ENCODE measurements around the gene NFATC2.
"Not testable (repeated sequence)": the region's sequence is repeated elsewhere in the genome, so short reads cannot be mapped to it uniquely, and the experiment has no call there.

Gene NFATC2

DNA sequence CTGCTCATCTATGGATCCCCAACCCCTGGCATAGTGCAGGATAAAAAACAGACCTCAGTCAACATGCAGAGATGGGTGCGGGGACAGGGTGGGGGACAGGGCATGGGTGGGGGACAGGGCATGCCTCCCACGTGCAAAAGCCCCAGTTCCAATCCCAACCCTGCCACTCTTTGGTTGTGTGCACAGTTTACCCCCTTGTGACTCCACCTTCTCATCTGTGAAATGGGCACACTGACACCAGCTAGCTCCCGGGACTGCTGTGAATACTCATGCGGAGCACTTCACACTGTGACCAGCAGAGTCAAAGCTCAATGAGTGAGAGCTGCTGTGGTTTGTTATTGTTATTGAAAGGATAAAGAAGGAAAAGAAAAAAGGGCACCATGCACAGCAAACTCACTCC, 69.3 kb downstream of the NFATC2 start:
- DNase-seq (ENCODE audit: low read depth in 2 of 2) = no peak

DNA sequence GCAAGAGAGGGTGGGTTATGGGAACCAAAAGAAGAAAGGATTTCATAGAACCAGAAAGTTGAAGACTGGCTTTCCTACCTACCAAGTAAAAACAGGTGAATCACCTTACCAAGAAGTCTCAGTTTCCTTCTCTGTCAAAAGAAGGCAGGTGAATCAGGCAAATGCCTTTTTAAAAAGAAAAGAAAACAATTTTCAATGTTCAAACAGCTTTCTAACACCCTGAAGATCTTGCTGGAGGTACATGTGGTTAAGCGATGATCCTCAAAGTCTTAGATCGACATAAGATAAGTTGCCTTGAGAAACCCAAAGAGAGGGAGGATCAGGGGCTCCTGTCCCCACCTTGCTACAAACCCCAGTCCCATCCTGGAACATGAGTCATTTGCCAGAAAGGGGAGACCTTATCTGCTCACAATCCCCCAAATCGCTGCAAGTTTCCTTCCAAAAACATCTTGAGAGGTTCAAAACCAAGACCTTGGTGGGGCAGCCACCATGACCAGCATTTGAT, 71.6 kb downstream of the NFATC2 start:
- no peak for DNase-seq (ENCODE audit: low read depth in 2 of 2)

DNA sequence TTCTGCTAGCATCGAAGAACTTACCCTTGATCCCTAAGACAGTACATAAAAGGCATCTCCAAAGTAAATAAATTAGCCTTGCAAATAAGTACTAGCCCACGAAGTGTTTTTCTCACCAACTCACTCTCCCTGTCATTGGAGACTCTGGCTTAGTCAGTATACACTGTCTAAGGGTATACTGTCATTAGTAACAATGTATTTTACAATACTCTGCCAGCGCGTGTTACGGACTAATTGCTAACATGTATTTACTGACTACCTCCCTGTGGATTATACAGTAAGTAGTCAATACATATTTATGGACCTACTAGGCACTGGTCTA, 72.1 kb downstream of the NFATC2 start:
- DNase-seq (ENCODE audit: low read depth in 2 of 2) = no peak

DNA sequence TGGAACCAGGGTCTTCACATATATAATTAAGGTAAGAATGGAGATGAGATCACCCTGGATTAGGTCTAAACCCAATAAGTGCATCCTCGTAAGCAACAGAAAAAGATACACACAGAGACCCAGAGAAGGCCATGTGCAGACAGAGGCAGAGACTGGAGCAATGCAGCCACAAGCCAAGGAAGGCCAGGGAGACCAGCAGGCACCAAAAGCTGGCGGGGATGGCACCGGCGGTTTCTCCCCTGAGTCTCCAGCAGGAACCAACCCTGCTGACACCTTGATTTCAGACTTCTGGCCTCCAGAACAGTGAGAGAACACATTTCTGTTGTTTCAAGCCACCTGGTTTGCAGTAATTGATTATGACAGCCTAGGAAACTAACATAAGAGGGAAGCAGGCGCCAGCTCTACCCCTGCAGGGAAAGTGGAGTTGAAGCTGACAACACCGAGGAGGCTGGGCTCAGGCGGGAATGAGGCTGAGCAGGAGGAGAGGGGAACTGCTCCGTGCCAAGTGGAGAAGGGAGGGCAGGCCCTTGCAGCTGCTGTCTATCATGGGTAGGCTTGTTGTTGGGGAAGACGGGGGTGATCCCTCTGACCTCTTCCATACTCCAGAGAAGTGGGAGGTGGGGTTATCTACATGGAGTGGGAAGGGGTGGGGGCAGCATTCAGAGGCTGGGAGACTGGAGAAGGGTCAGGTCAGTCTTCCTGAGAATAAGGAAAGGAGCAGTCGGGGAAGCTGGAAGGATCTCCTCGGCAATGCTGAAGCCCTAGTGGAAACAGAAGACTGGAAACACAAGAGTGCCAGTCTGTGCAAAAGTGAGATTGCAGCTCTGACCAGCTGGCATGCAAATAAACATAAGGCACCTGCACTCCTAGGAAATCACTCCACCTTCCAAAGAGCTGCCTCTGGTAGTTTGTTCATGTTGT, 72.7 kb downstream of the NFATC2 start:
- DNase-seq (ENCODE audit: low read depth in 2 of 2) = no peak

DNA sequence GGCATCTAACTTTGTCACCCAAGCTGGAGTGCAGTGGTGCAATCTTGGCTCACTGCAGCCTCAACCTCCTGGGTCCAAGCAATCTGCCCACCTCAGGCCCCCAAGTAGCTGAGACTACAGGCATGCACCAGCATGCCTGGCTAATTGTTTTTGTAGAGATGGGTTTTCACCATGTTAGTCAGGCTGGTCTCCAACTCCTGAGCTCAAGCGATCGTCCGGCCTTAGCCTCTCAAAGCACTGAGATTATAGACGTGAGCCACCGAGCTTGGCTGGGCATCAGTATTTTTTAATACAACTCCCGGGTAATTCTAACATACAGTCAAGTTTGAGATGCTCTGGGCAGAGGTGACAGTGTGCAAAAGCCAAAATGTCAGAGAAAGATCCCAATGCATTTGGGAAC, 73.5 kb downstream of the NFATC2 start:
- no peak for DNase-seq (ENCODE audit: low read depth in 2 of 2)

DNA sequence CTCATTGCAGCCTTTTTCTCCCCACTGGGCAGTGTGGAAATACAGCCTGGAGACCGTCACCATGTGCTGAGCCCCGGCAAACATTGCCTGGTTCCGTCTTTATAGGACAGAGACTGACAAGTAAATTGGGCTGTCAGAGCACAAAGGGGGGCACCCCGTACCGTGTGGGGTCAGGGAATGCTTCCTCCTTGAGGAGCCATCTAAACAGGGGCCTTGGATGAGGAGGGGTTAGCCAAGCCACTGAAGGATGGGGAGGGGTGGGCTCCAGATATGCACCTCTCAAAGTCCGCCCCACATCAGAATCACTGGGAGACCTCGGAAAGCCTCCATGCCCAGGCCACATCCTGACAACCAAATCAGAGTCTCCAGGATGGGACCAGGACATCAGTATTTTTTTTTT, 73.9 kb downstream of the NFATC2 start:
- no peak for DNase-seq (ENCODE audit: low read depth in 2 of 2)

DNA sequence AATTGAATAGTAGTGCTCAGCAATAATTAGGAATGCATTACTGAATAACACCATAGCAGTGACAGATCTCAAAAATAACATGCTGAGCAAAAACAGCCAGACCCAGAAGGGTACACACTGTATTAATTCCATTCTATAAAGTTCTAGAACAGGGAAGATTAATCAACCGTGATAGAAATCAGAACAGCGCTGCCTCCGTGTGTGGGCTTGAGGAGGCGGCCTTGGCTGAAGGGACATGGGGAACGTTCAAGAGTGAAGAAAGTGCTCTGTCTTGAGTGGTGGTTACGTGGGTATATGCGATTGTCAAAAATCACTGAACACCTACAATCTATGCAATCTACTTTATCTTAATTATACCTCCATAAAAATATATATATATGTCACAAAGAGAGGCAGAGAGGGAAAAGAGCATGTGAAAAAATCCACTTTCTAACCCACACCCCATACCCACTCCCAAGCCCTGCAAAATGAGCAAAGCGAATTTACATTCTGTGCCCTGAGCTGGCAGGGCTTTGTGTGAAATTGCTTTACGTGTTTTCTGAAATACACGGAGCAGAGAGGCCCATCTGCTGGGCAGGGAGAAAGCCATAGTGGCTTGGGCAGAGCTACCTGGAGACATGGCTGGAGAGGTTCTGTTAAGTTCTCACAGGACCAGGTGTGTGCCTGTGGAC, 74.4 kb downstream of the NFATC2 start:
- DNase-seq (ENCODE audit: low read depth in 2 of 2) = no peak

DNA sequence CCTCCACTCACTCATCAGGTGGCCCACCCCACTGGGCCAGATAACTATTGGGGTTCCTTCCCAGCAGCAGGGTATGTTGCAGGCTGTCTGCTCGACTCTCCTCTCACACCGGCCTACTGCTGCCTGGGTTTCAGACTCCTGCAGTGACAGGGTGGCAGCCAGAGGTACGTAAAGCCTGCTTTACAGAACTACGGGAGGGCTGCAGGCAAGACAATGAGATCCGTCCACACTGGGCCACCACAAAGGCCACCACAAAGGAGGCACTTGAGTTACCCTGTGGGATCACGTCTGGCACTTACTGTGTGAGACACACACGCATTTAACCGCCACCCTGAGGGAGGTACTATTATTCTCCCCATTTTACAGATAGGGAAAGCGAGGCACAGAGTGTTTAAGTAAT, 78.5 kb downstream of the NFATC2 start:
- DNase-seq (ENCODE audit: low read depth in 2 of 2) = no peak

DNA sequence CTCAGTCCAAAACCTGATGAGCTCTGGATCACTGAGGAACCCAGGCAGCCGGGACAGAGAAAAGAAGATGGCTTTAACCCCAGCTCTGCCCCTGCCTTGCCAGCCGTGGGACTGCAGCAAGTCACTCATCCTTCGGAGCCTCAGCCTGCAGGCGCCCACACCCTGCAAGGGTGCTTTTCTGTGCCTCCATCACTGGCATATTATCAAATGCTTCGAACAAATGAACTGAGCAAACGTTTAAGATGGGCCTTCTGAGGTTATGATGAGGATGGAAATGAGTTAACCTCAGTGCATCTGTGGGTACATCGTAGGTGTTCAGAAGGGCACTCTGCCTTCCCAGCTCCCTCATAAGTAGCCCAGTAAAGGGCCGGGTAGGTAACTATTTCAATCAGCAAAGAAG, 79.0 kb downstream of the NFATC2 start:
- no peak for DNase-seq (ENCODE audit: low read depth in 2 of 2)

DNA sequence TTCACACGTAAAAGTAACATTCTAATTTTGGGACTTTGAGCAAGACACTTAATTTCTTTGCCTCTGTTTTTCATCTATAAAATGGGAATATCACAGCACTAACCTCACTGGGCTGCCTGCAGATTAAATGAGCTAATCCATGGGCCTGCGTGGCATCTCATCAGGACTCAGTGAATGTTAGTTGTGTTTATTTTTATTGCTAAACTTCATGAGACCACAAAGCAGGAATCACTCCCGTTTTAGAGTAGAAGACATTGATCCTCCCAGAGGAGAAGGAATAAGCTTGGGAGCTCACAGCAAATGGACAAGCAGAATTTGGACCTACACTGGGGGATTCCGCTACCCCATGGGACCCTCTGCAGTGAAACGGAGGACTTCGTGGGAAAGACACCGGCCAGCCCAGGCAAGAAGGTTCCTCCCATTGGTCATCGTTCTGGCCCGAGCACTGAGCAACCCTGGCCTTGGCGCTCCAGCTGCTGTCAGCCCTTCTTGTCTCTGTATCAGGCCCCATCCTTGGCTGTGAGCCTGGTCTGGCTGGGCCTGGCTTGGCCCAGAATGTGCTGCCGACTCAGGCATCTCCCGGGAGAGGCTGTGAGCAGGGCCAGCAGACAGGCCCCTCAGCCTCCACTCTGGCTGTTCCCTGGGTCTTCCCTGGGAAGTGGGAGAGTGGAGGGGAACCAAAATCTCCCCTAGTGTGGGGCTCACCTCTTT, 79.8 kb downstream of the NFATC2 start:
- no peak for DNase-seq (ENCODE audit: low read depth in 2 of 2)

DNA sequence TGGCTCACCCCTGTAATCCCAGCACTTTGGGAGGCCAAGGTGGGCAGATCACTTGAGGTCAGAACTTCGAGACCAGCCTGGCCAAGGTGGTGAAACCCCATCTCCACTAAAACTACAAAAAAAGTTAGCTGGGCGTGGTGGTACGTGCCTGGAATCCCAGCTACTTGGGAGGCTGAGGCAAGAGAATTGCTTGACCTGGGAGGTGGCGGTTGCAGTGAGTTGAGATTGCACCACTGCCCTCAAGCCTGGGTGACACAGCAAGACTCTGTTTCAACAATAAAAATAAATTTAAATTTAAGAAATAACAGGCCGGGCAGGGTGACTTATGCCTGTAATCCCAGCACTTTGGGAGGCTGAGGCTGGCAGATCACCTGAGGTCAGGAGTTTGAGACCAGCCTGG, 80.7 kb downstream of the NFATC2 start:
- DNase-seq (ENCODE audit: low read depth in 2 of 2) = not testable (repeated sequence)

DNA sequence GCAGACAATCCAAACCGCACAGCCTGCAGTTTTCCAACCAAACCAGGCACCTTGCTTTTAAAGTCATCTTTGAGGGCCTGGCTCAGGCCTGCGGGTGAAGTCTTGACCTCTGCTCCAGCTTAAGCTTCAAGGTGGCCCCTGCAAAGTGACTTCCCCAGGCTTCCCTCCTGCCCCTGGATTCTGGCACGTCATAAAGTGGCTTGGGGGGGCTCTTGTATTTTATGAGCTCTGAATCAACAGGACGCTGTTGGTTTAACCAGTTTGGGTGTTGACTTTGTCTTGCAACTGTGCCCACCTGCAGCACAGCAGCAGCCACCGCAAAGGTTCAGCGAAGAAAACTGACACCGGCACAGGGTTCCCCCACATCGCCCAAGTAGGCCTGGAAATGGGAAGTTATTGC, 81.2 kb downstream of the NFATC2 start:
- no peak for DNase-seq (ENCODE audit: low read depth in 2 of 2)

DNA sequence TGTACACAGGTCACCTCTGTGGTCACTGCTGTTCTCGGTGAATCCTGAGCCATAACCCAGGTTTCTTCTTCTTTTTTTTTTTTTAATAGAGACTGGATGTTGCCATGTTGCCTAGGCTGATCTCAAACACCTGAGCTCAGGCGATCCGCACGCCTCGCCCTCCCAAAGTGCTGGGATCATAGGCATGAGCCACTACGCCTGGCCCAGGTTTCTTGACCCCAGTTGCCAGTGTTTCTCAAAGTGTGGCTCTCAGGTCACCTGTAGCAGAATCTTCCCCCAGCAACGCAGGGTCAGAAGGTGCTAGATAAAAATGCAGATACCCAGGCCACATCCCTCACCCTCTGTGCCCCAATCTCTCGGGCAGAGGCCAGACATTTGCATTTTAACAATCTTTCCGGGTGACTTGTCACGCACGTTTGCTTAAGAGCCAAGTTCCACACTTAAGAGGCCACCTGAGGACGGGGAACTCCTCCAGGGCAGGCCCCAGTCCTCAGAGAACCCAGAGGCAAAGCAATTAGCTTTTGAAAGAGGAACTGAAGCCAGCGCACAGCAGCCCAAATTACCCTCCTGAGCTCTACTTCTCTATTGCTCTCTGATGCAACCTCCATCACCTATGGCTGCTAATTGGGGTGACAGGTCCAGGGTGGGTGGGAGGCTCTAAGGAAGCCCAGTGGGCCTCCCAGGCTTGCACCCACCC, 81.8 kb downstream of the NFATC2 start:
- no peak for DNase-seq (ENCODE audit: low read depth in 2 of 2)

DNA sequence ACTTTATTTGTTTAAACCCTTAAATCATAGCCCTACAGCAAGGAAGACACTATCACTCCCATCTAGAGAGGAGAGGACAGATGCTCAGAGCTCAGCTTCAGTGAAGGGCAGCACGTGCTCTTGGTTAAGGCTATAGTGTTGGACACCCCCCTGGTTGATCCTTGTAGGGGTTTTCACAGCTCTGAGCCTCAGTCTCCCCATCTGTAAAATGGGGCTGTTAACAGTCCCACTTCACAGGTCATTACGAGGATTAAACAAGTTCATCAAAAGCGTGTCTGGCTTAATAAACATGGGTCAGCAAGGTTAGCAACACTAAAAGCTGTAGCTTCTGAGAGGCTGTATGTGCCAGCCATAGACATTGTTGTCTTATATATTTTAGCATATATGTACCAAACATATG, 82.4 kb downstream of the NFATC2 start:
- DNase-seq (ENCODE audit: low read depth in 2 of 2) = no peak

DNA sequence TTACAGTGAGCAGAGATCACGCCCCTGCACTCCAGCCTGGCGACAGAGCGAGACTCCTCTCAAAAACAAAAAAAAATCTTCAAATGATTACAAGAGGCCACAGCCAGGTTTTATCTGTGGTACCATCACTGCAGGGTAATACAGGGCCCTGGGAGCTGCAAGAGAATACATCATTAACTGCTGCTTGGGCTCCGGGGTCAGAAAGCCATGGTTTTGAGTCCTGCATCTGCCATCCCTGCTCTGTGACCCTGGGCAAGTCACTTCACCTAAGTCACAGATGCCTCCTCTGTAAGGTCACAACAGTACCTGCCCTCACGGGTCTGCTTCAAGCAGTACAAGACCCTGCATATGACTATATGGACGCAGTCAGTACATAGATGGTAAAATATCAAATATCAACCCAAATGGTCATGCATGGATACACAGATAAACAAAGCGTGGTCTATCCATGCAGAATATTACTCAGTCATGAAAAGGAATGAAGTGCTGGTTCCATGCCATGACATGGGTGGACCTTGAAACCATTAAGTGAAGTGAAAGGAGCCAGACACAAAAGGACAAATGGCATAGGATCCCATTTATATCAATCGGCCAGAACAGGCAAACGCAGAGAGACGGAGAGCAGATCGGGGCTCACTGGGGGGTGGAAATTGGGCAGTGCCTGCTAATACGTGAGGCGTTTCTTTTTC, 83.6 kb downstream of the NFATC2 start:
- DNase-seq (ENCODE audit: low read depth in 2 of 2) = no peak

DNA sequence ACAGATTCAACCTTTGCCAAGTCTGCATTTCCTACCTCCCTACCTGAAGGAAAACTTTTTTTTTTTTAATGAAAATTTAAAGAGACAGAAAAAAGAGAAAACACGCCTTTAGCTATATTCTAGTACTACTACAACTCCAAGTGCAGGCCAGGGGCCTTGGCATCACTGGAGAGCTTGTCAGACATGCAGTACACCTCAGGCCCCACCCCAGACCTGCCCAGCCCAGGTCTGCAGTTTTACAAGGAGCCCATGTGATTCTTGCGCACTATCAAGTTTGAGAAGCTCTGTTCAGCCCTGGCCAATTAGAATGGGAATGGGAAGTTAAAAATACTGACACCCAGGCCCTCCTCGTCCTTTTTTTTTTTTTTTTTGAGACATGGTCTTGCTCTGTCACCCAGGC, 85.0 kb downstream of the NFATC2 start:
- no peak for DNase-seq (ENCODE audit: low read depth in 2 of 2)

DNA sequence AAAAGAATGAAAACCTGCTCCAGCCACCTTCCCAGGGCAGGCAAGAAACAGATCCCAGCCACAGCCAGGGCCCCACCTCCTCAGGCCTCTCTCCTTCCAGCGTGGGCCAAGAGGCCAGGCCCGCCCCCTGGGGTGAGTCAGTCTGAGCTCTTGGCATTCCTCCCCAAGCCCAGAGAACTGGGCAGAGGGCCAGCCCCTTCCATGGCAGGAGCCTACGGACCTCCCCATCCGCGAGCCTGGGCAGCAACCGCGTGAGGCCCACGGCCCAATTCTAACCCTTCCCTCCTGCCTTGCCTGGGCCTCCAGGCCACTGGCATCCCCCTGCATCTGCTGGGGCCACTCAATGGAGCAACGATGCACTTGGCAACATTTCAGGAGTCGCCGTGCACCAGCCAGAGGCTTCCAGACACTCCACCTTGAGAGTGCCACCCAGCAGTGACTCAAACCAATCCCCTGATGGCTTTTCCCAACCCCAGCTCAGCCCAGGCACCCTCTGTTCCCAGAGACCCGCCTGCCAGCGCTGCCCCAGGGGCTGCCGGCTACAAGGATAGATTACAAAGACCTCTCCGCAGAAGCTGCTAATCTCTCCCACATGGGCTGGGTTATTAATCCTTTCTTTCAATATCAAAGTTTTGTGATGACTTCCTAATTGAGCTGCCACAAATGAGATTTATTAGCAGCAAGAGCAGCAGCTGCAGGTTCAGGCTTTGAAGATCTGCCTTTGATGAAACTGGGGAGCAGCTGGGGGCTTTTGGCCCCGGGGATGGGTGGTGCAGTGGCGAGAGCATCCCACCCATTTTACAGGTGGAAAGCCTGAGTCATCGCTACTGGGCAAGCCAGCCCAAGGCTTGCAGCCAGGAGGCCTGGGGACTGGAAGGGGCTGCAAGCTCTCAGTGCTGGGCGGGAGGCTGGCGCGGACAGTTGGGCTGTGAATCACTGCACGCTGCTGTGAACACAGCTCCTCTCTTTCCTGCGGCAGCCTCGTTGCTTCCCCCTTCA, 85.7 kb downstream of the NFATC2 start:
- DNase-seq (ENCODE audit: low read depth in 2 of 2) = no peak

DNA sequence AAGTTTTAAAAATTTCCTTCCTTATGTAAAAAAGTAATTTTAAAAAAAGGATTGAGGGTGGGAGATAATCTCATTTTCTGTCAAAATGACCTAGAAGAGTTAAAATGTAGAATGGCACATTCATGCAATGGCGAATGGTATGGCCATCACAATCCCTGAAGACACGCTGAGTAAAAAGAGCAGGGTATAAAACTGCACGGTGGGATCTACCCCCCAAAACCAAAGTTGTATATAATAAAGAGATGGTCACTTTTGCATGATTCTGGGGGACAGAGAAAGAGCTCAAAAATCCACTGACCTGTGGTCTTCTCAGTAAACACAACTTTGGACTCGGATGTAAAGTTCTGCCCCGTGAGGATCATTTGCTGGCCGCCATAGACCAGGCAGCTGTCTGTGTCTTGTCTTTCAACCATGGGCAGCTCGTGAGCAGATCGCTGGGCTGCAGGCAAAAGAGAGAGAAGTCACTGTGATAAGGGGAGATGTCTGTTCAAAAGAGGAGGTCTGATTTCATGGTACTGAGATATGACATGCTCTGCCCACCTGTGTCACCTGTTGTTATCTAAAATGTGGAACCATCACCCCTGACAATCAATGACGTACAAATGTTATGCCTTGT, 88.2 kb downstream of the NFATC2 start:
- DNase-seq (ENCODE audit: low read depth in 2 of 2) = no peak

DNA sequence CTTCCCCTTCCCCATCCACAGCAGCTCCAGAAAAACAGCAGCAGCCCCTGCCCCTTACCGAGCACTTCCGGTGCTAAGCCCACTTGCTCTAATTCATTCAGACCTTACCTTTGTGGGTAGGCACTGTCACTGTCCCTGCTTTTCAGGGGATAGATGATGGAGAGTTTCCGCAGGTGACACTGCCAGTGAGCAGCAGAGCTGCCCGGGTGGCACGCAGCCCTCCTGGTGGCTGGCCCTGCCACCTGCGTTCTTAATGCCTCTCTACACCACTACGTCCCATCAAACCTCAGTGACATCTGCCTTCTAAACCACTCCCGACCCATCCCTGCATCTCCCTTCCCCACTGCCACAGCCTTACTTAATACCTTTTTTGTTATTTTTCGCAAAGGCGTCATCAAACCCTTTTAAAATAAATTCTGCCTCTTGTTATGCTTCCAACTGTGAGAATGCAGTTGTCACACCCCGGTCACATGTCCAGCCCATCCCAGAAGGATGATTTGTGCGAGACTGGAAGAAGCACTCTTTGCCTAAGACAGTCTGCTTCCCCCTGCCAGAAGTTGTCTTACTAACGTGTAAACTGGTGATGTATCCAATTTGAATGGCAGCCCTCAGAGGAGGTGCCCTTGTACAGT, 89.7 kb downstream of the NFATC2 start:
- DNase-seq (ENCODE audit: low read depth in 2 of 2) = no peak
